Measurements from ENCODE around the gene FAH. TPM values are rescaled to one million over a fixed set of nuclear protein-coding genes. Genes with fewer than 3 reads are reported as not detected.
A peak's percentile ranks its signal among the peaks of the same experiment; 100 is the strongest.

FAH gene
- polyA plus RNA-seq, 3 donors, result 16.5 to 25.4 (median 24.0) TPM

DNA sequence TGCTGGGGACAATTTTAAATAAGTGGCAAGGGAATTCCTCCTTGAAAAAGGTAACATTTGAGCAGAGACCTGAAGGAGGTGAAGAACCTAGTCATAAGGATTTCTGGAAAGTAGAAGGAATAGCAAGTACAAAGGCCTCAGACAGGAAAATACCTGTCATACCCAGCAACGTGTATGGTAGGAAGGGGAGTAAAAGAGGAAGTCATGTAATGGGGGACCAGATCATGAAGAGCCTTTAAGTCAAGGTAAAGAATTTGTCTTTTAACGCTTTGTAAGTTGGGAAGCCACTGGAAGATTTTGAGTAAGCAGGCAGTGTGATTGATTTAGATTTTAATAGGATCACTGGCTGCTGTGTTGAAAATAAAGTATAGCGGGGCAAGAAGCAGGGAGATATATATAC lies 43.4 kb upstream of the FAH start:
- H3K4me3 ChIP-seq (replicated peaks in 1 of 3; ENCODE audit: low read depth in 2 of 3, low read length in 3 of 3), result no peak overlapping the region
- Mint-ChIP-seq H3K4me1 (peaks cover 11% of the 10 kb centered on the region), H3K36me3 (peaks cover 11 to 13% of the 10 kb centered on the region in 2 donors), H3K4me3 (no peak overlapping the region), H3K27ac (peak overlapping the region in 2 of 7 donors; percentile 13 to 37), H3K27me3 (ENCODE audit: low read depth in 3 of 3) (no peaks in the 10 kb centered on the region), H3K9me3 (no peaks in the 10 kb centered on the region)
- H3K27me3 ChIP-seq (ENCODE audit: control insufficient read depth in 2 of 2, insufficient read depth in 2 of 2, low read length in 2 of 2), result no peaks in the 10 kb centered on the region
- intact Hi-C loops (cut with micrococcal nuclease), result no loop called here
- no peak overlapping the region for H2AFZ ChIP-seq (ENCODE audit: insufficient read depth, low read depth, low read length, poor library complexity, severe bottlenecking)
- H4K20me1 ChIP-seq (ENCODE audit: insufficient read depth, low read length), result peaks cover 98% of the 10 kb centered on the region
- TF ChIP-seq, protein P1, sequence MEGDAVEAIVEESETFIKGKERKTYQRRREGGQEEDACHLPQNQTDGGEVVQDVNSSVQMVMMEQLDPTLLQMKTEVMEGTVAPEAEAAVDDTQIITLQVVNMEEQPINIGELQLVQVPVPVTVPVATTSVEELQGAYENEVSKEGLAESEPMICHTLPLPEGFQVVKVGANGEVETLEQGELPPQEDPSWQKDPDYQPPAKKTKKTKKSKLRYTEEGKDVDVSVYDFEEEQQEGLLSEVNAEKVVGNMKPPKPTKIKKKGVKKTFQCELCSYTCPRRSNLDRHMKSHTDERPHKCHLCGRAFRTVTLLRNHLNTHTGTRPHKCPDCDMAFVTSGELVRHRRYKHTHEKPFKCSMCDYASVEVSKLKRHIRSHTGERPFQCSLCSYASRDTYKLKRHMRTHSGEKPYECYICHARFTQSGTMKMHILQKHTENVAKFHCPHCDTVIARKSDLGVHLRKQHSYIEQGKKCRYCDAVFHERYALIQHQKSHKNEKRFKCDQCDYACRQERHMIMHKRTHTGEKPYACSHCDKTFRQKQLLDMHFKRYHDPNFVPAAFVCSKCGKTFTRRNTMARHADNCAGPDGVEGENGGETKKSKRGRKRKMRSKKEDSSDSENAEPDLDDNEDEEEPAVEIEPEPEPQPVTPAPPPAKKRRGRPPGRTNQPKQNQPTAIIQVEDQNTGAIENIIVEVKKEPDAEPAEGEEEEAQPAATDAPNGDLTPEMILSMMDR (IDR thresholded peaks at IDR 0.05), result no peak
- no peak overlapping the region for H3K9ac ChIP-seq (ENCODE audit: insufficient read depth, low read length, poor library complexity, severe bottlenecking)
- H3K4me1 ChIP-seq (ENCODE audit: control insufficient read depth in 1 of 2, insufficient read depth in 2 of 2, low read length in 2 of 2), result no peaks in the 10 kb centered on the region
- H3K27ac ChIP-seq (ENCODE audit: low read depth in 1 of 2, low read length in 2 of 2), result no peak overlapping the region
- H3K79me2 ChIP-seq (ENCODE audit: insufficient read depth, low read length), result peaks cover 74% of the 10 kb centered on the region
- WGBS (ENCODE audit: insufficient coverage), result no CpG with 5 or more reads among the region's 3 CpGs
- no peaks in the 10 kb centered on the region for H3K36me3 ChIP-seq (replicated peaks in 1 of 2; ENCODE audit: control insufficient read depth in 1 of 2, insufficient read depth in 2 of 2, low read length in 2 of 2)
- H3K9me3 ChIP-seq (replicated peaks in 1 of 2; ENCODE audit: control insufficient read depth in 1 of 2, insufficient read depth in 1 of 2, low read length in 2 of 2), result no peaks in the 10 kb centered on the region
- no peak for DNase-seq
- no peak overlapping the region for H3K4me2 ChIP-seq (replicated peaks; ENCODE audit: extremely low read depth, low read length, poor library complexity, severe bottlenecking)

DNA sequence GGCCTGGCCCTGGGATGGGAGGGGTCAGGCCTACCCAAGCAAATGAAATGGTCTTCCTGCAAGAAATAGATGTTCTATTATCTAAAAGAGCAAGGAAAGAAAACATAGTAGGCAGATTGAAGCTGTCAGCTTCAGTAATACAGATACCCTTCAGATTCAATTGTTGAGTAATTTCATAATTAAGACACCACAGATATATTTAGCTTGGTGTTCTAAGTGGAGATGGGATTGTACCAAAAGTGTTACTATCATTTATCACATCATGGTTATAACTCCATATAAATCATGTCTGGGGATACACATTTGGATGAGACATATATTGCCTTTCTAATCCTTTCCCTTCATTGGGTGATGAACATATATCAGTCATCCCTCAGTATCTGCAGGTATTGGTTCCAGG lies 41.9 kb upstream of the FAH start:
- Histone ChIP-seq H3K4me3 (replicated peaks in 1 of 3; ENCODE audit: low read depth in 2 of 3, low read length in 3 of 3) (no peak overlapping the region), H4K20me1 (ENCODE audit: insufficient read depth, low read length) (peaks cover 99% of the 10 kb centered on the region), H3K27ac (ENCODE audit: low read depth in 1 of 2, low read length in 2 of 2) (no peak overlapping the region), H3K4me1 (ENCODE audit: control insufficient read depth in 1 of 2, insufficient read depth in 2 of 2, low read length in 2 of 2) (no peaks in the 10 kb centered on the region), H3K9ac (ENCODE audit: insufficient read depth, low read length, poor library complexity, severe bottlenecking) (no peak overlapping the region), H3K9me3 (replicated peaks in 1 of 2; ENCODE audit: control insufficient read depth in 1 of 2, insufficient read depth in 1 of 2, low read length in 2 of 2) (no peaks in the 10 kb centered on the region), H3K36me3 (replicated peaks in 1 of 2; ENCODE audit: control insufficient read depth in 1 of 2, insufficient read depth in 2 of 2, low read length in 2 of 2) (no peaks in the 10 kb centered on the region), H2AFZ (ENCODE audit: insufficient read depth, low read depth, low read length, poor library complexity, severe bottlenecking) (no peak overlapping the region), H3K27me3 (ENCODE audit: control insufficient read depth in 2 of 2, insufficient read depth in 2 of 2, low read length in 2 of 2) (no peaks in the 10 kb centered on the region), H3K4me2 (replicated peaks; ENCODE audit: extremely low read depth, low read length, poor library complexity, severe bottlenecking) (no peak overlapping the region), H3K79me2 (ENCODE audit: insufficient read depth, low read length) (peaks cover 70% of the 10 kb centered on the region)
- intact Hi-C loops (cut with micrococcal nuclease), result no loop called here
- Mint-ChIP-seq H3K27me3 (ENCODE audit: low read depth in 3 of 3) (no peaks in the 10 kb centered on the region), H3K27ac (no peak overlapping the region), H3K4me1 (peaks cover 9% of the 10 kb centered on the region), H3K4me3 (no peak overlapping the region), H3K36me3 (peaks cover 9 to 10% of the 10 kb centered on the region in 2 donors), H3K9me3 (no peaks in the 10 kb centered on the region)
- TF ChIP-seq, protein P1 (IDR thresholded peaks at IDR 0.05), result no peak
- DNase-seq, result no peak
